GM08714 (cell line): ENCODE results near the gene ZNF276.
A peak's percentile ranks its signal among the peaks of the same experiment; 100 is the strongest.
"Not testable (repeated sequence)": the region's sequence is repeated elsewhere in the genome, so short reads cannot be mapped to it uniquely, and the experiment has no call there.

Source experiments
- H3K4me3 ChIP-seq: fragments of 200-500 bp; sonication (Bioruptor generic); 2 replicates; pipeline ENCODE4 v1.5.1; 2014; ENCODE audit warnings: mild to moderate bottlenecking, low read length, inconsistent platforms
- ZNF274 ChIP-seq: IDR thresholded peaks from 2 replicates; pipeline ENCODE4 v1.6.1; 2012; ENCODE audit warnings: mild to moderate bottlenecking, low read depth, low read length

ZNF276 gene, protein sequence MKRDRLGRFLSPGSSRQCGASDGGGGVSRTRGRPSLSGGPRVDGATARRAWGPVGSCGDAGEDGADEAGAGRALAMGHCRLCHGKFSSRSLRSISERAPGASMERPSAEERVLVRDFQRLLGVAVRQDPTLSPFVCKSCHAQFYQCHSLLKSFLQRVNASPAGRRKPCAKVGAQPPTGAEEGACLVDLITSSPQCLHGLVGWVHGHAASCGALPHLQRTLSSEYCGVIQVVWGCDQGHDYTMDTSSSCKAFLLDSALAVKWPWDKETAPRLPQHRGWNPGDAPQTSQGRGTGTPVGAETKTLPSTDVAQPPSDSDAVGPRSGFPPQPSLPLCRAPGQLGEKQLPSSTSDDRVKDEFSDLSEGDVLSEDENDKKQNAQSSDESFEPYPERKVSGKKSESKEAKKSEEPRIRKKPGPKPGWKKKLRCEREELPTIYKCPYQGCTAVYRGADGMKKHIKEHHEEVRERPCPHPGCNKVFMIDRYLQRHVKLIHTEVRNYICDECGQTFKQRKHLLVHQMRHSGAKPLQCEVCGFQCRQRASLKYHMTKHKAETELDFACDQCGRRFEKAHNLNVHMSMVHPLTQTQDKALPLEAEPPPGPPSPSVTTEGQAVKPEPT

DNA sequence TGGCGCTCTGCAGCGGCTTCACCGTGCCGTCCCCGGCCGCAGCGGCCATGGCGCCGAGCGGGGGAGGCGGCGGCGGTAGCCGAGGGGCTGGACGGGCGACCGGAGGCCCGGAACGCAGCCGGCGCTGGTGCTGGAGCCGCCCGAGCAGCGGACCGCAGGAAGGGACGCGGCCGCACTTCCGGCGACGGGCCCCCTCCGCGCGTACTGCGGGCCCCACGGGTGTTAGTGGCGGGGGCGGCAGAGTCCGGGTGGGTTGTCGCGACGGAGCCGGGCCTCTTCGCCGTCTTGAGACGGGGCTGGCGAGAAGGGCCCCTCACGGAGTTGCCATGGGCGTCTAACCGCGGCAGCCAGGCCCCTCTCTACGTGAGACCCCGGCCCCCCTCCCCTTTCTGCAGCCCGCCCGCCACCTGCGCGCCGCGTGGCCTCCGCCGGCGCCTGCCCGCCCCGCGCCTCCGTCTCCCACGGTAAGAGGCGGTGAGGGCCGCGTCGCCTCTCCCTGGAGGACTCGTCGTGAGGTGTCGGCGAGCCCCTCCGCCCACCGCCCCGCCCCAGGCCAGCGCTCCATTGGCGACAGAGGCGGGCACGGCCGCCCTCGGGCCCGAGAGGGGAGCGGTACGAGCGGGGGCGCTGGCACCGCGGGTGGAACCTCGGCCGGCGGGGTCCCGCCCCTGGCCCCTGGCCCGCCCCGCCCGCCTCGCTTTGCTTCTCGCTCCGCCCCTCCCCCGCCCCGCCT, at the start of gene ZNF276, which contains the start of gene VPS9D1:
TSS of gene ZNF276 (plus strand) at position 725 of the 733 bp plus-strand sequence. CDS start 104 bp downstream, outside the sequence.
TSS of gene VPS9D1 (minus strand) at position 86 of the 733 bp plus-strand sequence. CDS start at position 49, 37 bp downstream.
- no peak for TF ChIP-seq ZNF274
- H3K4me3 ChIP-seq = peak within 1 kb of the TSS; percentile 75

DNA sequence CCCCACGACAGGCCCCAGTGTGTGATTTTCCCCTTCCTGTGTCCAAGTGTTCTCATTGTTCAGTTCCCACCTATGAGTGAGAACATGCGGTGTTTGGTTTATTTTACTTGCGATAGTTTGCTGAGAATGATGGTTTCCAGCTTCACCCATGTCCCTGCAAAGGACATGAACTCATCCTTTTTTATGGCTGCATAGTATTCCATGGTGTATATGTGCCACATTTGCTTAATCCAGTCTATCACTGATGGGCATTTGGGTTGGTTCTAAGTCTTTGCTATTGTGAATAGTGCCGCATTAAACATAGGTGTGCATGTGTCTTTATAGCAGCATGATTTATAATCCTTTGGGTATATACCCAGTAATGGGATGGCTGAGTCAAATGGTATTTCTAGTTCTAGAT, 49.8 kb upstream of the ZNF276 start:
- H3K4me3 ChIP-seq = not testable (repeated sequence)

DNA sequence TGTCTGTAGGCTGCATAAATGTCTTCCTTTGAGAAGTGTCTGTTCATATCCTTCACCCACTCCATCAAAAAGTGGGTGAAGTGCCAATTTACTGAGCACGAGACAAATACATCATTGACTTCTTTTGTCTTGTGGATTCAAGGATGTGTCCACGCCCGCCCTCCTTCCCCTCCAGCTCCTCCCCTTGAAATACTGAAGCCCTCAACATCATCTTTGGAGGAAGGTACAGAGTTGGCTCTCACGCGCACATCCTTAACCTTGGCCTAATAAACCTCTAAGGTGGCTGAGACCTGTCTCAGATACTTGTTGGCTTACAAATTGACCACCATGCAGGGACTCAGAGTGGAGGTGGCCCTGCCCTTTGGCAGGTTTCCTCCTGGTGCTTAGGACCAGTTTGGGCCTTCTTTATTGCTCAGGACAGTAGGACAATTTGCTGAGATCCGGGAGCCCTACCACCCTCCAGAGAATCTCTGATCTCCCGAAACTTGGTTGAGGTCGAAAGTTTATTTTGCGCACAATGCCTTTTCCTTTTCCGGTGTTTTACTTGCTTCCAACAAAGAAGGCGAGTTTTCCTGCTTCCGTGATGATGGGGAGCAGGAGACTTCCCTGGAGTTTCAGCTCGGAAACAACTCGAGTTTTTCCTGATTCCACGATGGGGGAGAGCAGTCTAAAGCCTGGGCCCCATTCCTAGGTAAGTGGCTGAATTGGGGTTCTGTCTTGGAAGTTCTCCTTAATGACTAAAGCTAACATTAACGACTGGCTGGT, 49.0 kb upstream of the ZNF276 start:
- H3K4me3 ChIP-seq = no peak overlapping the region
- TF ChIP-seq ZNF274 = no peak

DNA sequence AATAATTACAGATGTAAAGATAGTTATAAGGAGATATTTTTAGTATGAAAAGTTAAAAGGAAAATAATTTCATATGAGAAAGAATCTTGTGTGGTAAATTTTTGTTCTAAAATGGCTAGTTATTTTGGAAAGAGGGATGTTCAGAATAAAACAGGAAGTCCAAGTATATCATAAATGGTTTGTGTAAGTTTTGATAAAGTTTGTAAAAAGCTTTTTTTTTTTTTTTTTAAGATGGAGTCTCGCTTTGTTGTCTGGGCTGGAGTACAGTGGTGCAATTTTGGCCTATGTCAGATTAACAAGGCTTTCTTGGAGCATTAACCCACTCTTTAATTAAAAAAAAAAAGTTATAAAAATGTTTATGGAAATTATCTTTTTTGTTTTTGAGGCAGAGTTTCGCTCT, 43.1 kb upstream of the ZNF276 start:
- TF ChIP-seq ZNF274 = no peak
- H3K4me3 ChIP-seq = no peak overlapping the region

DNA sequence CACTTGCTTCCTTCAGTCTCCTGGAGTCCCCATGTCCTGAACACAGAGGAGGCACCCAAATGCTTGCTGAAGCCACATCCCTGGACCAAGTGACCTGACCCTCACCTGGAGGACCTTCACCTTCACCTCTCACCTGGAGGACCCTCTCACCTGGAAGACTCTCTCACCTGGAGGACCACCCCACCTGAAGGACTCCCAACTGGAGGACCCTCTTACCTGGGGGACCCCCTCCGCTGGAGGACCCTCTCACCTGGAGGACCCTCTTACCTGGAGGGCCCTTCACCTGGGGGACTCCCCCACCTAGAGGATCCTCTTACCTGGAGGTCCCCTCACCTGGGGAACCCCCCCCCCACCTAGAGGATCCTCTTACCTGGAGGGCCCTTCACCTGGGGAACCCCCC, 35.4 kb upstream of the ZNF276 start:
- H3K4me3 ChIP-seq = no peak overlapping the region
- TF ChIP-seq ZNF274 = no peak

DNA sequence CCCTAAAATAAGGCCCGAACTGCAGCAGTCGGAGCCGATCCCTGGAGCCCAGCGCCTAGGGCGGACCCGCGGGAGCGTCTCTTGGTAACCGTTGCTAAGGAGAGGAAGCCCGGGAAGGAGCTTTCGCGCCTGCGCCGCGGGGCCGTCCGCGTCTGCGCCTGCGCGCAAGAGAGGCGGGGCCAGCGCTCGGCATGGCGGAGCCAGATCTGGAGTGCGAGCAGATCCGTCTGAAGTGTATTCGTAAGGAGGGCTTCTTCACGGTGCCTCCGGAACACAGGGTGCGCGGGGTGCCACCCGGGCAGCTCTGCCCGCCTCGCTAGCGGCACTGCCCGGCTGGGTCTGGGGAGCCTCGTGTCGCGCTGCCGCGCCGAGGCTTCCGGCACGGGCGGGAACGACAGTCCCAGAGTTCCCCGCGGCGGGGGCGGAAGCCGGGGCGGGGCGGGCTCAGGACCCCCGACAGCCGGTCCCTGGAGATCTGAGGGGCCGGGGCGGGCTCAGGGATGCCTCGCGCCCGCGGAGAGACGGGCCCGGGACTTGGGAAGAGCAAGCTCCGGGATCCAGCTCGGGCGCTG, 34.7 kb upstream of the ZNF276 start, which contains the start of gene CDK10:
TSS of gene CDK10 (plus strand) at position 170 of the 572 bp plus-strand sequence. CDS start at position 192, 22 bp downstream.
- TF ChIP-seq ZNF274 = no peak
- H3K4me3 ChIP-seq = peak within 1 kb of the TSS; percentile 66

DNA sequence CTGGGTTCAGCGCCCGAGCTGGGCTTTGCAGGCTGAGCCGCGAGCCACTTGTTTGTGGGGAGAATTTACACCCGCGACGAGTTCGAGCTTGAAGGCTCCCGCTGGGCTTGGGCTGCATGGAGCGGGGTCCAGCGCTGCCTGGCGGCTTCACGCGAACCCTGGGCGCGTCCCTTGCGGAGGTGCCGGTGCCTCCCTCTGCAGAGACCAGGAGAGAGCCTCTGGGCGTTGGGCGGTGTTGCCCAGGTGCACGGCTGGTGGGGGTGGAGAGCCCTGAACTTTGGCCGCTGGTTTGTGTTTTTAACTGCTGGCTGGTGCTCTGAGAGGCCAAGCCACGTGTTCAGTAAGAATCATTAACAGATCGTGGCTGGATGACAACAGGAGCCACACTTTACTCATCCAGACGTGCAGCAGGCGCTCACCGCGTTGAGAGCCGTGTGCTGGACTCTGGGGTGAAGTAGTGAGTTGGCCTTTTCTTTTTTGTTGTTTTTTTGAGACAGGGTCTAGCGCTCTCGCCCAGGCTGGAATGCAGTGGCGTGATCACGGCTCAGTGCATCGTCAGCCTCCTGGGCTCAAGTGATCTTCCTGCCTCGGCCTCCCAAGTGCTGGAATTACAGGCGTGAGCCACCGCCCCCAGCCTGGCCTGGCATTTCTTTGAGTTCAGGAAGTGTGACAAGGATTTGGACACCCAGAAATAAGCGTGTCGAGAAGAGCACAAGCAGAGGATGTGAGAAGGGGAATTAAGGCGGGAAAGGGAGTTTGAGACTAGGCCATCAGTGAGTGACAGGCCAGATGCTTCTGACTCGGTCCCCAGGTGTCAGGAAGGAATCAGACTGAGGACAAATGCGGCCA, 34.0 kb upstream of the ZNF276 start:
- no peak for TF ChIP-seq ZNF274
- H3K4me3 ChIP-seq = peak overlapping the region; percentile 66

DNA sequence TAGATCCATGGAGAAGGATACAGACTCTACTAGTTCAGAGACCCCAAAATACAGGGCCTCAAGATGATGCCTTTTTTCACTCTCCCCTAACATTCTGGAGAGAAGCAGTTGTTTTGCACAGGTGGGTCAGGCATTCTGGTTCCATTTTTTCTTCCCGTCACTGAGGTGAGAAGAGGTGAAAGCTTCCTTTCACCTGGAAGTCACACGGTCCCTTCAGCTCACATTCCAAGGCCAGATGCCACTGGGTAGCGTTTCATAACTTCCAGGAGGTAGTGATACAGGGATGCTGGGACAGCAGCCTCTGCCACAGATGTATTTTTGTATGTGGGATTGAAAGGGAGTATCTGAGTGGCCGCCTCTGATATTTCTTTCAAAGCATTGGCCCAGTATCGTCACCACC, 32.9 kb upstream of the ZNF276 start:
- no peak for TF ChIP-seq ZNF274
- H3K4me3 ChIP-seq = no peak overlapping the region

DNA sequence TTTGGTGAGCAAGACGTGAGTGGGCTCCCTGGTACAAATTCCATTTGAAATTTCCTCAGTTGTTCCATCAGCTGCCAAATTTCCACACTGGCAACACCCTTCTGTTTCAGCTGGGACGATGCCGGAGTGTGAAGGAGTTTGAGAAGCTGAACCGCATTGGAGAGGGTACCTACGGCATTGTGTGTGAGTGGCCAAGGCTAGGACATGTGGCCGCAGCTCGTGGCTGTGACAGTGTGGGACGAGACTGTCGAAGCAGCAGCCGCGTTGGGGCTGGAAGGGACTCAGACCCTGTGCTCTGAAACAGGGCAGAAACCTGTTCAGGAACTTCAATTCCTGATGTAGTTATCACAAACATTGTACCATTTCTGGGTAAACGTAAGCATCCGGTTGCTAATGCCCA, 32.2 kb upstream of the ZNF276 start:
- H3K4me3 ChIP-seq = no peak overlapping the region
- no peak for TF ChIP-seq ZNF274

DNA sequence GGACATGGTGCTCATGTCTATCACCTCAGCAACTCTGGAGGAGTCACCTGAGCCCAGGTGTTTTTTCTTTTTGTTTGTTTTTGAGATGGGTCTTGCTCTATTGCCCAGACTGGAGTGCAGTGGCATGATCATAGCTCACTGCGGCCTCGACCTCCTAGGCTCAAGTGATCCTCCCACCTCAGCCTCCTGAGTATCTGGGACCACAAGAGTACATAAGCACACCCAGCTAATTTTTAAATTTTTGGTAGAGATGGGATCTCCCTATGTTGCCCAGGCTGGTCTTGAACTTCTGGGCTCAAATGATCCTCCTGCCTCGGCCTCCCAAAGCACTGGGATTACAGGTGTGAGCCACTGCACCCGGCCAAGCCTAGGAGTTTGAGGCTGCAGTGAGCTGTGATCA, 31.7 kb upstream of the ZNF276 start:
- H3K4me3 ChIP-seq = not testable (repeated sequence)

DNA sequence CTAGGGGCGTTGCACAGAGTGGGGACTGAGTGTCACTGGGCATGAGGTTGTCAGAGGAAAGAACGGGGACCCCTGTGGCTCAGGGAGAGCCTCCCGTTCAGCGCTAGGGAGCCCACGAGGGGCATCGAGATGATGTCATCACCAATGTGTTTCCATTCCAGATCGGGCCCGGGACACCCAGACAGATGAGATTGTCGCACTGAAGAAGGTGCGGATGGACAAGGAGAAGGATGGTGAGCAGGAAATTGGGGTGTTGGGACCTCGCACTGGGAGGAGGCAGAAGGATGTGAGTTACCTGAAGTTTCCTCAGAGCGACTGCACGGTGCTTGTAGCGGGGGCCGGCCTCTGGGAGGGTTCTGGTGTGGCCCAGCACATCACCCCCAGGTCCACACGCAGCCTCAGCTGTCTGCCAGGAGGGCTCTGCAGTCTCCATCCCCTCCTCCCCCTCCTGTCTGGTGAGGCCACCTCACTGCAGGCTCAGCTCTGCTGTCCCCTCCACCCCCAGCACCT, 30.9 kb upstream of the ZNF276 start:
- no peak overlapping the region for H3K4me3 ChIP-seq
- TF ChIP-seq ZNF274 = no peak

DNA sequence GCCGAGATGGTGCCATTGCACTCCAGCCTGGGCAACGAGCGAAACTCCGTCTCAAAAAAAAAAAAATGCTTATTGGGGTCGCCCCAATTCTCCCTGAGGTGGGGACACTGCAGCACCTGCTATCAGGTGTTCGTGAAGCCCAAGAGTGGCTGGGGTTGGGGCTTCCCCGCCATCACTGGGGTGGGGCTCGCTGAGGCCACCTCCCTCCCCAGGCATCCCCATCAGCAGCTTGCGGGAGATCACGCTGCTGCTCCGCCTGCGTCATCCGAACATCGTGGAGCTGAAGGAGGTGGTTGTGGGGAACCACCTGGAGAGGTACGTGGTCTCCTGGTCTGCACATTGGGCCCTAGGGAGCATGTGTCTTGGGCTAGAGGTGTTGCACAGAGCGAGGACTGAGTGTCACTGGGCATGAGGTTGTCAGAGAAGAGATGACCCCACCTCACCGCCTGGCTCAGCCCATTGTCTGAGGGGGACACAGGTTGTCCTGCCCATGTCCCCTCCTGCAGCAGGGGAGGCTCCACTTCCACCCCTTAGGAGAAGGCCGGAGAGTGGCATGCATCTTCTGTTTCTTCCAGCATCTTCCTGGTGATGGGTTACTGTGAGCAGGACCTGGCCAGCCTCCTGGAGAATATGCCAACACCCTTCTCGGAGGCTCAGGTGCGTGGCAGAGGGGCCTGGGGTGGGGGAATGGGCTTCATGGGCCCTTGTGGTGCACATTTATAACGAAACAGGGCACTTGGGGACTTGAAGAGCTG, 29.9 kb upstream of the ZNF276 start:
- H3K4me3 ChIP-seq = no peak overlapping the region
- no peak for TF ChIP-seq ZNF274
